ENCODE results near the gene SSX2IP.

SSX2IP gene

GRCh38 chr1:84693005-84693404 is 2.7 kb upstream of the SSX2IP start:
- Histone ChIP-seq H3K9me3 (ENCODE audit: control insufficient read depth, insufficient read depth, low read depth, low read length) (no peaks in the 10 kb centered on the region), H3K4me1 (ENCODE audit: control insufficient read depth, insufficient read depth, low read length) (0 out of 2 replicates have a peak, but pooled peaks cover 3% of the 10 kb centered on the region), H3K27ac (ENCODE audit: extremely low read depth, low read depth, low read length) (no peak overlapping the region), H3K4me3 (ENCODE audit: low read depth, low read length) (no peak overlapping the region), H3K36me3 (ENCODE audit: control insufficient read depth in 2 of 2, insufficient read depth in 1 of 2, low read length in 2 of 2) (no peaks in the 10 kb centered on the region)
- ChIA-PET CTCF (interaction anchor here (0.6 kb wide), 1 partner anchor 114 kb away, joined by 3 read pairs; no protein-coding TSS in a partner anchor), POLR2A (no interaction called here)
- TF ChIP-seq ZNF629 (tag by site-specific recombination; IDR thresholded peaks at IDR 0.05) (no peak), PRDM10 (tag by site-specific recombination; IDR thresholded peaks at IDR 0.05) (no peak), AEBP2 (tag by site-specific recombination; IDR thresholded peaks at IDR 0.05; ENCODE audit: borderline replicate concordance) (no peak), ZNF561 (tag by site-specific recombination; IDR thresholded peaks at IDR 0.05; ENCODE audit: borderline replicate concordance) (no peak), ZBTB11 (tag by site-specific recombination; conservative IDR thresholded peaks at IDR 0.05; ENCODE audit: low read depth) (no peak), ZNF248 (tag by site-specific recombination; IDR thresholded peaks at IDR 0.05) (no peak), ZNF596 (tag by site-specific recombination; IDR thresholded peaks at IDR 0.05) (no peak)

GRCh38 chr1:84692391-84692790 is 2.1 kb upstream of the SSX2IP start:
- Histone ChIP-seq H3K4me1 (ENCODE audit: control insufficient read depth, insufficient read depth, low read length) (0 out of 2 replicates have a peak, but pooled peaks cover 3% of the 10 kb centered on the region), H3K27ac (ENCODE audit: extremely low read depth, low read depth, low read length) (no peak overlapping the region), H3K9me3 (ENCODE audit: control insufficient read depth, insufficient read depth, low read depth, low read length) (no peaks in the 10 kb centered on the region), H3K36me3 (ENCODE audit: control insufficient read depth in 2 of 2, insufficient read depth in 1 of 2, low read length in 2 of 2) (no peaks in the 10 kb centered on the region), H3K4me3 (ENCODE audit: low read depth, low read length) (no peak overlapping the region)
- POLR2A ChIA-PET, result interaction anchor here (0.7 kb wide), 1 partner anchor 390 kb away, joined by 4 read pairs; no protein-coding TSS in a partner anchor
- CTCF ChIA-PET, result no interaction called here
- TF ChIP-seq ZSCAN30 (tag by site-specific recombination; IDR thresholded peaks at IDR 0.05), result no peak
- TF ChIP-seq ZNF433 (tag by site-specific recombination; IDR thresholded peaks at IDR 0.05; ENCODE audit: low read depth), result no peak
- no peak for TF ChIP-seq ZNF530 (tag by site-specific recombination; IDR thresholded peaks at IDR 0.05; ENCODE audit: low read depth)
- TF ChIP-seq ZBTB44 (tag by site-specific recombination; IDR thresholded peaks at IDR 0.05), result no peak
- TF ChIP-seq ZNF449 (tag by site-specific recombination; IDR thresholded peaks at IDR 0.05), result no peak
- TF ChIP-seq TSHZ1 (tag by site-specific recombination; IDR thresholded peaks at IDR 0.05; ENCODE audit: borderline replicate concordance), result no peak
- TF ChIP-seq ZNF2 (tag by site-specific recombination; IDR thresholded peaks at IDR 0.05), result no peak
- no peak for TF ChIP-seq ZNF26 (tag by site-specific recombination; IDR thresholded peaks at IDR 0.05)
